PFSK-1 (cell line): ENCODE measurements around the gene MIR17HG.

Source experiments
- FOXP2 ChIP-seq: optimal IDR thresholded peaks from 2 replicates; pipeline ENCODE3; 2011; ENCODE audit warnings: borderline replicate concordance, control low read depth, inconsistent platforms; ENCODE audit not compliant: insufficient read depth; ENCODE audit errors: extremely low read length, extremely low read depth
- POLR2AphosphoS5 ChIP-seq: IDR thresholded peaks from 2 replicates; pipeline ENCODE4 v1.6.1; 2012; ENCODE audit warnings: low read depth, mild to moderate bottlenecking, control low read depth, low read length, moderate library complexity
- SIN3A ChIP-seq: IDR thresholded peaks from 2 replicates; pipeline ENCODE4 v1.6.1; 2012; ENCODE audit warnings: mild to moderate bottlenecking, low read length, moderate library complexity, borderline replicate concordance; ENCODE audit not compliant: insufficient read depth
- TAF1 ChIP-seq: IDR thresholded peaks from 2 replicates; pipeline ENCODE4 v1.6.1; 2012; ENCODE audit warnings: low read length, control low read depth, borderline replicate concordance; ENCODE audit not compliant: insufficient read depth
- TF ChIP-seq, protein P1 (sequence below), 2 experiments: IDR thresholded peaks; 2 replicates each; pipeline versions ENCODE4 v1.6.1 to v1.8.0; 2011 to 2012; ENCODE audit warnings: low read depth in 2 of 2, low read length in 2 of 2, control low read depth in 1 of 2, inconsistent platforms in 1 of 2, mild to moderate bottlenecking in 1 of 2, moderate library complexity in 1 of 2; ENCODE audit not compliant: insufficient read depth in 1 of 2

The MIR17HG gene

DNA sequence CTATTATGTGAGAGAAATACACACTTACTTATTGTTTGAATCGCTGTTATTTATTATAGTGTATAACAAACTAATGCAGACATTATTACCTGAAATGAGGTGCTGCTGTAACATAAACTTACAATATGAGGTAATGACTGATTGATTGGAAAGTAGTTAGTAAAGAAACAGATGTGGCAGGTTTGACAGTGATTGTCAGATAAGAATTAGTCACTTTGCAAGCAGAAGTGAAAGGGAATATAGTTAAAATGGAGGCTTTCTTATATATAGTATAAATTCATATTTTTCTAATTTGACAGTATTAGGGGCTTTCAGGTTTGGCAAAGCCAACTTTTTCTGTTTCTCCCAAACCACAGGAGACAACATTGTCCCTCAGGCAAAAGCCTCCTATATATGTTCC is 20.6 kb downstream of the MIR17HG start:
- TF ChIP-seq, protein P1, sequence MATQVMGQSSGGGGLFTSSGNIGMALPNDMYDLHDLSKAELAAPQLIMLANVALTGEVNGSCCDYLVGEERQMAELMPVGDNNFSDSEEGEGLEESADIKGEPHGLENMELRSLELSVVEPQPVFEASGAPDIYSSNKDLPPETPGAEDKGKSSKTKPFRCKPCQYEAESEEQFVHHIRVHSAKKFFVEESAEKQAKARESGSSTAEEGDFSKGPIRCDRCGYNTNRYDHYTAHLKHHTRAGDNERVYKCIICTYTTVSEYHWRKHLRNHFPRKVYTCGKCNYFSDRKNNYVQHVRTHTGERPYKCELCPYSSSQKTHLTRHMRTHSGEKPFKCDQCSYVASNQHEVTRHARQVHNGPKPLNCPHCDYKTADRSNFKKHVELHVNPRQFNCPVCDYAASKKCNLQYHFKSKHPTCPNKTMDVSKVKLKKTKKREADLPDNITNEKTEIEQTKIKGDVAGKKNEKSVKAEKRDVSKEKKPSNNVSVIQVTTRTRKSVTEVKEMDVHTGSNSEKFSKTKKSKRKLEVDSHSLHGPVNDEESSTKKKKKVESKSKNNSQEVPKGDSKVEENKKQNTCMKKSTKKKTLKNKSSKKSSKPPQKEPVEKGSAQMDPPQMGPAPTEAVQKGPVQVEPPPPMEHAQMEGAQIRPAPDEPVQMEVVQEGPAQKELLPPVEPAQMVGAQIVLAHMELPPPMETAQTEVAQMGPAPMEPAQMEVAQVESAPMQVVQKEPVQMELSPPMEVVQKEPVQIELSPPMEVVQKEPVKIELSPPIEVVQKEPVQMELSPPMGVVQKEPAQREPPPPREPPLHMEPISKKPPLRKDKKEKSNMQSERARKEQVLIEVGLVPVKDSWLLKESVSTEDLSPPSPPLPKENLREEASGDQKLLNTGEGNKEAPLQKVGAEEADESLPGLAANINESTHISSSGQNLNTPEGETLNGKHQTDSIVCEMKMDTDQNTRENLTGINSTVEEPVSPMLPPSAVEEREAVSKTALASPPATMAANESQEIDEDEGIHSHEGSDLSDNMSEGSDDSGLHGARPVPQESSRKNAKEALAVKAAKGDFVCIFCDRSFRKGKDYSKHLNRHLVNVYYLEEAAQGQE (IDR thresholded peaks at IDR 0.05; ENCODE audit: insufficient read depth in 1 of 2, low read depth in 2 of 2, low read length in 2 of 2), result no peak
- TF ChIP-seq POLR2AphosphoS5 (no peak), SIN3A (no peak), TAF1 (no peak), FOXP2 (no peak)

DNA sequence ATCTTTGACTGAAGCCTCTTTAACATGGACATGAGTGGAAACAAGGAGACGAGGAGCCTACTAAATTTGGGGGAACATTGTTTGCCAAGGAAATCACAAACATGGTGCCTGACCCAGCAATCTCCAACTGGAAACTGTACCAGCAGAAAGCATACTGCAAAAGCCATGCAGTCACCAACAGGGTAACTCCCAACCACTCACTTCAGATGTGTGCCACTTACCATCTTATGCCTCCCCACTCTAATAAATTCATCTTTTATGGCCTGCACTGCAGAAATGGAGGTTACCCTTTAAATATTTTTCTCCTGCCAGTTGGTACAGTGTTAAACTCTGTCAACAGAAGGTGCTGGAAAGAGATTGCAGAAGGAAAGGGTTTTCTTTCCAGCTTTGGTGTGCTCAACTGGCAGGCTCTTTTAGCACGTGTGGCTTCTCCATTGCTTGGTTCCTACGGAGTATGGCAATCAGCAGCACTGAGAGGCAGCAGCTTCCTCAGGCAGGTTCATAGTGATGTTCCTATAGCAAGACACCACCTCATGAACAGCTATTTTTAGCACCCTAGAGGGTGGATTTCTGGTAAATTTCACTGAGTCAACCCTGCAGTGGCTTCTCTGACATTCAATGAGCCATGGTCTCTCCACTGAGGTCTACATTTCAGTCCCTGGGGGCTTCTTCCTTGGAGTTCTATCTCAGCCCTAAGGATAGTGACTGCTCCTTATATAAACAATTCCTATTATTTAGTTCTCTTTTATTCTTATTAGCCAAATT is 21.4 kb downstream of the MIR17HG start:
- TF ChIP-seq SIN3A, result no peak
- TF ChIP-seq POLR2AphosphoS5, result no peak
- TF ChIP-seq, protein P1 (IDR thresholded peaks at IDR 0.05; ENCODE audit: insufficient read depth in 1 of 2, low read depth in 2 of 2, low read length in 2 of 2), result no peak
- no peak for TF ChIP-seq FOXP2
- TF ChIP-seq TAF1, result no peak

- TF ChIP-seq FOXP2 (no peak), SIN3A (no peak), POLR2AphosphoS5 (no peak), TAF1 (no peak)
- TF ChIP-seq, protein P1 (IDR thresholded peaks at IDR 0.05; ENCODE audit: insufficient read depth in 1 of 2, low read depth in 2 of 2, low read length in 2 of 2), result no peak
Measured at GRCh38 chr13:91369441-91369831, 21.9 kb downstream of the MIR17HG start.

DNA sequence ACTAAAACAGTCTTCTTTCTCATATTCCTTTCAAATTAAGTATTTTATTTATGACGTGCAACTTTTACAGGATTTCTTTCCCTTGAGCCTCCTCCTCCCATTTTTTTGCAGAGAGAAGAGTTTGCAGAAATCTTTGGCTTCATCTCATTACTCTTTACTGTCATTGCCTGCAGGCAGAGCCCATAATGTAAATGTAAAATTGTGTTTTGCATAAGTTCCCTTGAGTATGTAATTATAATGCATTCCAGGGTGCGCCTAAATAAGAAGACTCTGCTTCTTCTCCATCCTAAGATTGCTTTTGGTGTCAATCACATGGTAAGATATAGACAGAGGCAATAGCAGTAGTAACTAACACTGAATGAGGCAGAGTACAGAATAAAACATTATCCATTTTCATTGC is 23.0 kb downstream of the MIR17HG start:
- TF ChIP-seq, protein P1 (IDR thresholded peaks at IDR 0.05; ENCODE audit: insufficient read depth in 1 of 2, low read depth in 2 of 2, low read length in 2 of 2), result no peak
- TF ChIP-seq SIN3A (no peak), FOXP2 (no peak), POLR2AphosphoS5 (no peak), TAF1 (no peak)

- TF ChIP-seq SIN3A (no peak), POLR2AphosphoS5 (no peak), TAF1 (no peak), FOXP2 (no peak)
- TF ChIP-seq, protein P1 (IDR thresholded peaks at IDR 0.05; ENCODE audit: insufficient read depth in 1 of 2, low read depth in 2 of 2, low read length in 2 of 2), result no peak
Measured at GRCh38 chr13:91372911-91373310, 25.4 kb downstream of the MIR17HG start.
